GM23338 (cell line): ENCODE measurements around the gene DNAAF5. TPM values are rescaled to one million over a fixed set of nuclear protein-coding genes. Genes with fewer than 3 reads are reported as not detected.

ENCODE experiments used
- ATAC-seq: fragments of 200-7000 bp; cut with Tn5 transposase; 3 replicates; pipeline ENCODE4 v1.9.1; 2020
- DNase-seq: peaks from one replicate; pipeline ENCODE4 v3.0.0-alpha.2; 2015; ENCODE audit warnings: low spot score
- H2AFZ ChIP-seq: fragments of 200-600 bp; sonication (generic); 2 replicates; pipeline ENCODE4 v1.8.0; 2016; ENCODE audit warnings: antibody characterized with exemption, mild to moderate bottlenecking, moderate library complexity
- H3F3A ChIP-seq: fragments of 200-600 bp; sonication (generic); replicated peaks from 2 replicates; pipeline ENCODE4 v1.8.0; 2017; ENCODE audit warnings: antibody characterized with exemption, mixed run types, low read depth
- H3K27ac ChIP-seq: fragments of 200-600 bp; sonication (generic); 2 replicates; pipeline ENCODE4 v1.6.1; 2016; ENCODE audit warnings: low read depth
- H3K27me3 ChIP-seq: fragments of 200-600 bp; sonication (generic); 2 replicates; pipeline ENCODE4 v1.8.0; 2016; ENCODE audit warnings: mild to moderate bottlenecking, mixed run types, moderate library complexity; ENCODE audit not compliant: insufficient read depth
- H3K36me3 ChIP-seq: fragments of 200-600 bp; sonication (generic); 2 replicates; pipeline ENCODE4 v1.8.0; 2016; ENCODE audit warnings: mild to moderate bottlenecking; ENCODE audit not compliant: insufficient read depth
- H3K4me1 ChIP-seq: fragments of 200-600 bp; sonication (generic); 2 replicates; pipeline ENCODE4 v1.8.0; 2016; ENCODE audit warnings: mild to moderate bottlenecking, moderate library complexity; ENCODE audit not compliant: insufficient read depth
- H3K4me2 ChIP-seq: fragments of 200-600 bp; sonication (generic); 2 replicates; pipeline ENCODE4 v1.7.1; 2017; ENCODE audit warnings: mixed run types
- H3K4me3 ChIP-seq: fragments of 200-600 bp; sonication (generic); 2 replicates; pipeline ENCODE4 v1.6.1; 2016; ENCODE audit warnings: mixed run types
- H3K79me2 ChIP-seq: fragments of 200-600 bp; sonication (generic); replicated peaks from 2 replicates; pipeline ENCODE4 v1.8.0; 2017; ENCODE audit warnings: mild to moderate bottlenecking; ENCODE audit not compliant: insufficient read depth
- H3K9me2 ChIP-seq: fragments of 200-600 bp; sonication (generic); 2 replicates; pipeline ENCODE4 v1.8.0; 2017; ENCODE audit not compliant: insufficient read depth
- H4K20me1 ChIP-seq: fragments of 200-600 bp; sonication (generic); replicated peaks from 2 replicates; pipeline ENCODE4 v1.8.0; 2017; ENCODE audit warnings: mild to moderate bottlenecking; ENCODE audit not compliant: insufficient read depth
- H3K27ac Mint-ChIP-seq: 2 replicates; pipeline ENCODE4 v1.8.0; 2020; ENCODE audit warnings: inconsistent platforms, mild to moderate bottlenecking, moderate library complexity, mixed read lengths
- H3K27me3 Mint-ChIP-seq: 3 replicates; pipeline ENCODE4 v1.8.0; 2022; ENCODE audit warnings: low read depth, mild to moderate bottlenecking, moderate library complexity, mixed read lengths, inconsistent platforms; ENCODE audit not compliant: insufficient read depth, poor library complexity
- H3K36me3 Mint-ChIP-seq: 3 replicates; pipeline ENCODE4 v1.8.0; 2021; ENCODE audit warnings: low read depth, mild to moderate bottlenecking, inconsistent platforms, moderate library complexity, mixed read lengths
- H3K4me1 Mint-ChIP-seq: 3 replicates; pipeline ENCODE4 v1.8.0; 2020; ENCODE audit warnings: mild to moderate bottlenecking, inconsistent platforms, mixed read lengths
- H3K4me3 Mint-ChIP-seq: 3 replicates; pipeline ENCODE4 v1.8.0; 2021; ENCODE audit warnings: moderate library complexity, mild to moderate bottlenecking, inconsistent platforms, mixed read lengths
- H3K9me3 Mint-ChIP-seq: 3 replicates; pipeline ENCODE4 v1.8.0; 2020; ENCODE audit warnings: moderate library complexity, mild to moderate bottlenecking, inconsistent platforms, mixed read lengths
- CREB1 ChIP-seq: fragments of 250-450 bp; sonication (Bioruptor Pico); IDR thresholded peaks from 2 replicates; pipeline ENCODE4 v1.5.0; 2020; ENCODE audit warnings: low read depth, mild to moderate bottlenecking, moderate library complexity
- CTCF ChIP-seq, 2 experiments: fragments of 200-600 bp in 1 of 2; sonication (generic) in 1 of 2; conservative IDR thresholded peaks; 2 replicates each; pipeline versions ENCODE4 v1.5.1 to v1.6.1; 2016 to 2017; ENCODE audit warnings: antibody characterized with exemption in 2 of 2, low read depth in 2 of 2, mild to moderate bottlenecking in 2 of 2, moderate library complexity in 1 of 2
- ETS1 ChIP-seq: IDR thresholded peaks from 2 replicates; pipeline ENCODE4 v1.6.1; 2016; ENCODE audit warnings: antibody characterized with exemption
- EZH2 ChIP-seq: fragments of 200-600 bp; sonication (generic); IDR thresholded peaks from one replicate; pipeline ENCODE4 v1.8.0; 2017; ENCODE audit warnings: antibody characterized with exemption, mild to moderate bottlenecking, low read depth; ENCODE audit not compliant: unreplicated experiment
- EZH2phosphoT487 ChIP-seq: fragments of 200-600 bp; sonication (generic); IDR thresholded peaks from one replicate; pipeline ENCODE4 v1.8.1; 2018; ENCODE audit warnings: antibody characterized with exemption; ENCODE audit not compliant: unreplicated experiment
- JUNB ChIP-seq: IDR thresholded peaks from one replicate; pipeline ENCODE4 v1.6.1; 2016; ENCODE audit warnings: antibody characterized with exemption; ENCODE audit not compliant: unreplicated experiment
- NANOG ChIP-seq: IDR thresholded peaks from 2 replicates; pipeline ENCODE4 v1.6.1; 2016; ENCODE audit warnings: antibody characterized with exemption, borderline replicate concordance
- POLR2AphosphoS5 ChIP-seq: IDR thresholded peaks from 2 replicates; pipeline ENCODE4 v1.6.1; 2016; ENCODE audit warnings: antibody characterized with exemption, low read depth
- REST ChIP-seq: IDR thresholded peaks from one replicate; pipeline ENCODE4 v1.6.1; 2018; ENCODE audit warnings: antibody characterized with exemption; ENCODE audit not compliant: unreplicated experiment
- STAT1 ChIP-seq: IDR thresholded peaks from one replicate; pipeline ENCODE4 v1.6.1; 2016; ENCODE audit warnings: antibody characterized with exemption; ENCODE audit not compliant: unreplicated experiment
- ZNF114 ChIP-seq: fragments of 250-450 bp; sonication (Bioruptor Pico); IDR thresholded peaks from 2 replicates; pipeline ENCODE4 v1.5.0; 2020; ENCODE audit warnings: mild to moderate bottlenecking, moderate library complexity
- ZNF331 ChIP-seq: fragments of 250-450 bp; sonication (Bioruptor Pico); IDR thresholded peaks from 2 replicates; pipeline ENCODE4 v1.5.0; 2020; ENCODE audit warnings: low read depth, mild to moderate bottlenecking, moderate library complexity
- ZNF462 ChIP-seq: fragments of 250-450 bp; sonication (Bioruptor Pico); IDR thresholded peaks from 2 replicates; pipeline ENCODE4 v1.5.0; 2020; ENCODE audit warnings: mild to moderate bottlenecking, moderate library complexity
- polyA plus RNA-seq: library from polyadenylated mRNA; unstranded; fragments of >200 nt; fragmentation: Nextera tagmentation; extraction: Ambion mirVana; gene quantifications from 2 replicates; pipeline ENCODE4 v1.2.1, GENCODE V29; 2016
- total RNA-seq: library from RNA; depleted of rRNA; stranded (reverse); fragments of >200 nt; shearing (Covaris generic); gene quantifications from 2 replicates; pipeline ENCODE4 v1.2.3, GENCODE V29; 2014

Gene DNAAF5
- total and polyA plus RNA-seq, 2 experiments from 2014 or later, result 20.4 to 86.7 TPM

- H3K4me1 ChIP-seq, result peaks cover 3% of the 10 kb centered on the region; the same call in 1 of the 2 replicates
- 0 out of 2 replicates have a peak overlapping the region, but pooled peaks have one; percentile 59 for H3K27ac ChIP-seq
- ATAC-seq (no peak), DNase-seq (no peak)
- H3F3A ChIP-seq, result no peaks in the 10 kb centered on the region
- H3K27me3 Mint-ChIP-seq, result peaks cover 7% of the 10 kb centered on the region
- no peak overlapping the region for H3K4me2 ChIP-seq
- peaks cover 20% of the 10 kb centered on the region for H3K4me1 Mint-ChIP-seq
- TF ChIP-seq EZH2 (no peak), CTCF (conservative IDR thresholded peaks at IDR 0.05; ENCODE audit: low read depth in 2 of 2) (no peak), POLR2AphosphoS5 (no peak), CREB1 (CRISPR knock-in tag) (no peak), ZNF331 (CRISPR knock-in tag) (no peak), JUNB (no peak), ETS1 (no peak), ZNF114 (CRISPR knock-in tag) (no peak), EZH2phosphoT487 (no peak), NANOG (no peak), REST (no peak), ZNF462 (CRISPR knock-in tag) (no peak), STAT1 (no peak)
- H3K9me3 Mint-ChIP-seq, result no peaks in the 10 kb centered on the region; the same call in none of the 3 replicates
- H3K4me3 ChIP-seq, result no peak overlapping the region
- peak overlapping the region; percentile 1; the same call in 1 of the 3 replicates for H3K4me3 Mint-ChIP-seq
- no peaks in the 10 kb centered on the region for H3K9me2 ChIP-seq
- H3K27ac Mint-ChIP-seq, result no peak overlapping the region
- peaks cover 41% of the 10 kb centered on the region for H3K36me3 Mint-ChIP-seq
- no peaks in the 10 kb centered on the region for H3K27me3 ChIP-seq
- H2AFZ ChIP-seq, result no peak overlapping the region
- no peaks in the 10 kb centered on the region for H3K36me3 ChIP-seq
- peaks cover 46% of the 10 kb centered on the region for H3K79me2 ChIP-seq
- peaks cover 5% of the 10 kb centered on the region for H4K20me1 ChIP-seq
These were observed 16.3 kb upstream of the DNAAF5 start for GRCh38 chr7:710161-710560.
